Measurements from ENCODE around the gene SIGLEC9.
A peak's percentile ranks its signal among the peaks of the same experiment; 100 is the strongest.

SIGLEC9 gene

DNA sequence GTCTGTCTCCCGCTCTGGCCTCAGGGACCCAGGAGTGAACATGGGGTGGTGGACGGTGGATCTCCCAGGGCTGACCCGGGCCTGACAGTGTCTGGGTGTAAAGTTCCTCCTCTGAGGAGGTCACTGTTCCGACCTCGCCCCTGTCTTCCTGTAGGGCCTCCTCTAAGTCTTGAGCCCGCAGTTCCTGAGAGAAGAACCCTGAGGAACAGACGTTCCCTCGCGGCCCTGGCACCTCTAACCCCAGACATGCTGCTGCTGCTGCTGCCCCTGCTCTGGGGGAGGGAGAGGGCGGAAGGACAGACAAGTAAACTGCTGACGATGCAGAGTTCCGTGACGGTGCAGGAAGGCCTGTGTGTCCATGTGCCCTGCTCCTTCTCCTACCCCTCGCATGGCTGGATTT is at the start of gene SIGLEC9:
TSS of gene SIGLEC9 (plus strand) at position 178 of the 400 bp plus-strand sequence. CDS start at position 247, 69 bp downstream.
- no peak for DNase-seq (ENCODE audit: low read depth in 1 of 2, low spot score in 1 of 2)
- TF ChIP-seq JUND (IDR thresholded peaks at IDR 0.05; ENCODE audit: low read depth) = no peak
- in situ Hi-C loops (cut with HindIII; ENCODE audit: low pct_unique_long_range_greater_than_20kb, low sequenced_read_pairs) = no loop called here

DNA sequence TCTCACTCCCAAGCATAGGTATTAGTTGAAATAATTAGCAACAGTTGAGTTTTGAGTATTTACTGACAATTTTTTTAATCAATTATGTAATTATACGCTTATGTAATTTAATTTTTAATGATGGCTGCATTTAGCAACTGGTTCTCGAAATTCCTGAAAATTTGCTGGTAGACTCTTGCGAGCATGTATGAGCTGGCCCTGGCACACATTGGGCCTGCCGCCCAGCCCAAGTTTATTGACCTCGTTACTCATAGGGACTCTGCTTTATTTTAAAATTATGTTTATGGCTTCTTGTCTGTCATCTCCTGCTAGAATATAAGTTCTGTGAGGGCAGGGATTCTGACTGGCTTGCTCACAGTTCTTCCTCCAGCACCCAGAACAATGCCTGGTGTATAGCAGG is 48.7 kb upstream of the SIGLEC9 start:
- in situ Hi-C loops (cut with HindIII; ENCODE audit: low pct_unique_long_range_greater_than_20kb, low sequenced_read_pairs) = no loop called here
- no peak for TF ChIP-seq JUND (IDR thresholded peaks at IDR 0.05; ENCODE audit: low read depth)
- no peak for DNase-seq (ENCODE audit: low read depth in 1 of 2, low spot score in 1 of 2)

DNA sequence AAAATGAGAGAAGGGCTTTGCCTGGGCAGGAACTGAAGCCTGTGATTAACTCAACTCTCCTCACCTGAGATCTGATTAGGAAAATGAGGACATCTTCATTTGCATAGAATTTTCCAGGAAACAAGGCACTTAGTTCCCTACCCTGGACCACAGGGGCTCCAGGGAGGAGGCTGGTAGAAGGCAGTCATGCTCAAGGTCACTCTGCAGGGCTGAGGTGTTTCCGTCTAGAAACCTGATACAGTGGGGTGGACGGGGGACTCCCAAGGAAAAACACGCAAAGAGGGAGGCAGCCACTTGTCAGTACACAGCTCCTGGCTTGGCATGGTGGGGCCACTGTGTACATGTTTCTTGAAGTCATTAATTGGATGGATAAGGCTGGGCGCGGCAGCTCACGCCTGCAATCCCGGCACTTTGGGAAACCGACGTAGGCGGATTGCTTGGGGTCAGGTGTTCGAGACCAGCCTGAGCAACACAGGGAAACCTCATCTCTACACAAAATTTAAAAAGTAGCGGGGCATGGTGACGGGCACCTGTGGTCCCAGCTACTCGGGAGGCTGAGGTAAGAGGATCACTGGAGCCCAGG is 48.0 kb upstream of the SIGLEC9 start:
- no peak for TF ChIP-seq JUND (IDR thresholded peaks at IDR 0.05; ENCODE audit: low read depth)
- in situ Hi-C loops (cut with HindIII; ENCODE audit: low pct_unique_long_range_greater_than_20kb, low sequenced_read_pairs) = no loop called here
- no peak for DNase-seq (ENCODE audit: low read depth in 1 of 2, low spot score in 1 of 2)

- in situ Hi-C loops (cut with HindIII; ENCODE audit: low pct_unique_long_range_greater_than_20kb, low sequenced_read_pairs) = no loop called here
- DNase-seq (ENCODE audit: low read depth in 1 of 2, low spot score in 1 of 2) = no peak
- TF ChIP-seq JUND (IDR thresholded peaks at IDR 0.05; ENCODE audit: low read depth) = no peak
Measured at GRCh38 chr19:51078104-51078503, 46.6 kb upstream of the SIGLEC9 start.

DNA sequence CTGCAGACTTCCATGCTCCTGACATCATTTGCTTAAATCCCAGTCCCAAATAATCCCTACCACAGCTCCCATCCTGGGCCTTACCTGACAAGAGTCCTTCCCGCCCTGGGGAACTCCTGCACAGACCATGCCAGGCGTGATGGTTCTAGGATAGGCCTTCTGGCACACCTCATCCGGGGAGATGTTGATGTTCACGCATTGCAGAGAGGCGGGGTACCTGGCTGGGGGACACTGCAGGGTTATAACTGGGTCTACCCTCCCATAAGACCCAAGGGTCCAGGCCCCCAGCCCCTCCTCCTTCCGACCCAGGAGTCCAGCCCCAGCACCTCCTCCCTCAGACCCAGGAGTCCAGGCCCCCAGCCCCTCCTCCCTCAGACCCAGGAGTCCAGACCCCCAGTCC is 46.0 kb upstream of the SIGLEC9 start:
- in situ Hi-C loops (cut with HindIII; ENCODE audit: low pct_unique_long_range_greater_than_20kb, low sequenced_read_pairs) = no loop called here
- DNase-seq (ENCODE audit: low read depth in 1 of 2, low spot score in 1 of 2) = no peak
- TF ChIP-seq JUND (IDR thresholded peaks at IDR 0.05; ENCODE audit: low read depth) = no peak

- no peak for TF ChIP-seq JUND (IDR thresholded peaks at IDR 0.05; ENCODE audit: low read depth)
- in situ Hi-C loops (cut with HindIII; ENCODE audit: low pct_unique_long_range_greater_than_20kb, low sequenced_read_pairs) = no loop called here
- no peak for DNase-seq (ENCODE audit: low read depth in 1 of 2, low spot score in 1 of 2)
Measured at GRCh38 chr19:51079481-51080110, 45.1 kb upstream of the SIGLEC9 start.

DNA sequence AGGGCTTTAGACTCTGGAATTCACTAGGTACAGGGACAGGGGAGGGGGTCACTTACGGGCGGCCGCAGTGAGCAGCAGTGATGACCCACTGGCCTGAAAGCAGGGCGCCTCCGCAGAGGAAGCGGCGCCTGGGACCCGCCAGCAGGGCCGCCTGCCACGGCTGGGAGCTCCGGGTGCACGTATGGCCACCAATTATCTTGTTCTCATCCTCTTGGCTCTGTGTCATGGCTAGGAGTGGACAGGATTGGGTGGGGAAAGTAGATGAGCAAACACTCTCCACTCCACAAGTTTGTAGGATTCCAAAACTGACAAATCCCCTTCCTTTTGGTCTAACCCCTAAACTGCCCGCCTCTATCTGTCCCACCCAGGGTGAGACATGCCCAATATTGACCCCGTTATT is 43.2 kb upstream of the SIGLEC9 start:
- in situ Hi-C loops (cut with HindIII; ENCODE audit: low pct_unique_long_range_greater_than_20kb, low sequenced_read_pairs) = no loop called here
- no peak for DNase-seq (ENCODE audit: low read depth in 1 of 2, low spot score in 1 of 2)
- no peak for TF ChIP-seq JUND (IDR thresholded peaks at IDR 0.05; ENCODE audit: low read depth)

- TF ChIP-seq JUND (IDR thresholded peaks at IDR 0.05; ENCODE audit: low read depth) = no peak
- no peak for DNase-seq (ENCODE audit: low read depth in 1 of 2, low spot score in 1 of 2)
- in situ Hi-C loops (cut with HindIII; ENCODE audit: low pct_unique_long_range_greater_than_20kb, low sequenced_read_pairs) = no loop called here
Measured at GRCh38 chr19:51082611-51083010, 42.1 kb upstream of the SIGLEC9 start, which contains the start of gene KLK14. TSS of gene KLK14 (minus strand) at chr19:51082887. CDS start at chr19:51082614, 273 bp downstream.

DNA sequence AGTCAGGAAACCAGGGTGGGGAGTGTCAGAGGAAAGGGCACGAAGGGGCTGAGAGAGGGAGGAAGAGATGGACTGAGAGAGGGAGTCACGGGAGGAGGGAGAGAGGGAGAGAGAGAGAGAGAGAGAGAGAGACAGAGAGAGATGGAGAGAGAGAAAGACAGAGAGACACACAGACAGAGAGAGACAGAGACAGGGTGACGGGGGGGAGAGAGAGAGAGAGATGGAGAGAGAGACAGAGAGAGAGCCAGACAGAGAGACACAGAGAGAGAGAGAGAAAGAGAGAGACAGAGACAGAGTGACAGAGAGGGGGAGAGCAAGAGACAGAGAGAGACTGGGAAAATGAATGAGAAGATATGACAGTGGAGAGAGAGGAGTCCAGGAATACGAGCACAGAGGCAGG is 41.5 kb upstream of the SIGLEC9 start:
- in situ Hi-C loops (cut with HindIII; ENCODE audit: low pct_unique_long_range_greater_than_20kb, low sequenced_read_pairs) = no loop called here
- DNase-seq (ENCODE audit: low read depth in 1 of 2, low spot score in 1 of 2) = no peak
- no peak for TF ChIP-seq JUND (IDR thresholded peaks at IDR 0.05; ENCODE audit: low read depth)

- no peak for TF ChIP-seq JUND (IDR thresholded peaks at IDR 0.05; ENCODE audit: low read depth)
- no peak for DNase-seq (ENCODE audit: low read depth in 1 of 2, low spot score in 1 of 2)
- in situ Hi-C loops (cut with HindIII; ENCODE audit: low pct_unique_long_range_greater_than_20kb, low sequenced_read_pairs) = no loop called here
Measured at GRCh38 chr19:51083783-51084182, 40.9 kb upstream of the SIGLEC9 start.

- in situ Hi-C loops (cut with HindIII; ENCODE audit: low pct_unique_long_range_greater_than_20kb, low sequenced_read_pairs) = no loop called here
Measured at GRCh38 chr19:51084505-51084904, 40.2 kb upstream of the SIGLEC9 start.

DNA sequence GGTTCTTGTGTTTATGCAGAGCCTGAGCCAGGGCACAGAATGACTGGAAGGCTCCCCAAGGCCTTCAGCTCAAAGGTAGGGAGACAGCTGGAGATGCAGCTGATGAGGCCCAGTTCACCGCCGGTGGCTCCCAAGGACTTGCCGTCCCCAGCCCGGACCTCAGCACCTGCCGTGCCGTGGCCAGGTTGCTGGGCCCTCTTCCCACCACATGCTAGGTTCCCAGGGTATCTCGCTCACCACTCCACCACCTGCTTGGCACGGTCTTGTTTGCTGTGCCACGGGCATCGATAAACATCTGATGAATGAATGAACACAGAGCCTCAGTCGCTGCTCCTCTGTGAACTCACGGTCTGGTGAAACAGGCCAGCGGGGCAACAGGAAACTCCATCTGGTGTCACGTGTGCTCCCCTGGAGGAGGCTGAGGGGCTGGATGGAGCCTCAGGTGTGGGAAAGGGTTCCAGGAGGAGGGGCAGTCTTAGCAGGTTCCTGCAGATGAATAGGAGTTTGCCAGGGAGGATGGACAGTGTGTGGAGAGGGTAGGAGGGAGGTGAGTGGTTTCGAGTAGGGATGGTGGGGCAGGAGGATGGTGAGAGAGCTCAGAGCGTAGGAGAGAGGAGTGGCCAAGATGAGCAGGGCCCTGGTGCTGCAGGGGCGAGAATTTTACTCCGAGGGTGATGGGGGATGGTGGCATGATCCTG is 38.4 kb upstream of the SIGLEC9 start:
- DNase-seq (ENCODE audit: low read depth in 1 of 2, low spot score in 1 of 2) = peak in 1 of 2 experiments; percentile 72
- in situ Hi-C loops (cut with HindIII; ENCODE audit: low pct_unique_long_range_greater_than_20kb, low sequenced_read_pairs) = no loop called here
- no peak for TF ChIP-seq JUND (IDR thresholded peaks at IDR 0.05; ENCODE audit: low read depth)

More at GRCh38 chr19:51084505-51084904, 40.2 kb upstream of the SIGLEC9 start:
- TF ChIP-seq JUND (IDR thresholded peaks at IDR 0.05; ENCODE audit: low read depth) = no peak
- no peak for DNase-seq (ENCODE audit: low read depth in 1 of 2, low spot score in 1 of 2)

GRCh38 chr19:51089786-51090185 is 34.9 kb upstream of the SIGLEC9 start:
- DNase-seq (ENCODE audit: low read depth in 1 of 2, low spot score in 1 of 2) = no peak
- TF ChIP-seq JUND (IDR thresholded peaks at IDR 0.05; ENCODE audit: low read depth) = no peak
- in situ Hi-C loops (cut with HindIII; ENCODE audit: low pct_unique_long_range_greater_than_20kb, low sequenced_read_pairs) = no loop called here
